ENCODE data around the gene APH1B. TPM values are rescaled to one million over a fixed set of nuclear protein-coding genes. Genes with fewer than 3 reads are reported as not detected.
A peak's percentile ranks its signal among the peaks of the same experiment; 100 is the strongest.

The APH1B gene
- total and polyA plus RNA-seq, 2 of the 4 experiments (the other 2 are of a cell fraction) = 7.0 to 7.7 TPM

- Histone ChIP-seq H3K14ac (replicated peaks; ENCODE audit: low read depth, low read length) (no peak overlapping the region), H4K5ac (ENCODE audit: low read depth, low read length) (no peak overlapping the region), H3K23ac (ENCODE audit: low read depth, low read length) (no peak overlapping the region), H2BK20ac (ENCODE audit: low read depth, low read length) (no peak overlapping the region), H3K27ac (ENCODE audit: insufficient read depth, low read length) (no peak overlapping the region), H3K9ac (ENCODE audit: low read depth, low read length) (no peak overlapping the region), H3K56ac (ENCODE audit: extremely low read depth, insufficient read depth, low read length) (no peak overlapping the region), H3K36me3 (ENCODE audit: control insufficient read depth, insufficient read depth, low read length) (no peaks in the 10 kb centered on the region), H3K79me1 (ENCODE audit: low read depth in 1 of 2, low read length in 2 of 2) (no peaks in the 10 kb centered on the region), H4K91ac (ENCODE audit: insufficient read depth, low read depth, low read length) (no peak overlapping the region), H3K27me3 (ENCODE audit: control insufficient read depth, insufficient read depth, low read length) (no peaks in the 10 kb centered on the region), H4K8ac (ENCODE audit: low read depth in 2 of 2, low read length in 2 of 2) (no peak overlapping the region), H2AFZ (replicated peaks; ENCODE audit: low read length, poor library complexity) (no peak overlapping the region), H3K4me1 (ENCODE audit: control insufficient read depth, insufficient read depth, low read length) (peaks cover 2% of the 10 kb centered on the region), H3K4ac (ENCODE audit: low read depth, low read length) (no peak overlapping the region), H3K4me3 (ENCODE audit: insufficient read depth, low read depth, low read length) (no peak overlapping the region), H2BK120ac (ENCODE audit: low read depth, low read length) (no peak overlapping the region), H3K4me2 (ENCODE audit: low read depth, low read length) (no peak overlapping the region), H2BK5ac (ENCODE audit: low read depth, low read length, poor library complexity, severe bottlenecking) (no peak overlapping the region), H2BK15ac (ENCODE audit: low read depth, low read length) (no peak overlapping the region), H4K20me1 (ENCODE audit: insufficient read depth, low read length) (no peaks in the 10 kb centered on the region), H3K9me3 (ENCODE audit: control insufficient read depth, insufficient read depth, low read length) (no peaks in the 10 kb centered on the region), H2AK5ac (ENCODE audit: low read depth, low read length) (no peak overlapping the region), H2AK9ac (replicated peaks; ENCODE audit: low read depth, low read length, poor library complexity) (no peak overlapping the region), H3K9me1 (ENCODE audit: insufficient read depth, low read length) (peaks cover 10% of the 10 kb centered on the region; the same call in 1 of the 2 replicates), H3K18ac (ENCODE audit: low read depth, low read length) (no peak overlapping the region)
- in situ Hi-C loops (cut with MboI; ENCODE audit: low sequenced_read_pairs) = no loop called here
- intact Hi-C loops (cut with micrococcal nuclease) = no loop called here
- BruUV-seq (replicated peaks) = no TSS peak
- ATAC-seq (ENCODE audit: low read depth) (no peak), DNase-seq (peak; percentile 59)
- POLR2A ChIA-PET (ENCODE audit: unreplicated experiment) = no interaction called here
- no CpG with 5 or more reads among the region's 10 CpGs for WGBS, 2 experiments (ENCODE audit: extremely low coverage in 2 of 2, insufficient read length in 1 of 2)
- dilution Hi-C loops (cut with HindIII; ENCODE audit: low sequenced_read_pairs, unreplicated experiment) = no loop called here
- CTCF ChIA-PET = no interaction called here
- no peak for TF ChIP-seq ELK1 (IDR thresholded peaks at IDR 0.05; ENCODE audit: borderline replicate concordance, low read depth, low read length)
- TF ChIP-seq CEBPB (IDR thresholded peaks at IDR 0.05; ENCODE audit: low read depth, low read length) = no peak
- TF ChIP-seq RAD21 (IDR thresholded peaks at IDR 0.05; ENCODE audit: low read length) = no peak
- TF ChIP-seq MXI1 (IDR thresholded peaks at IDR 0.05; ENCODE audit: borderline replicate concordance, low read depth, low read length) = no peak
- TF ChIP-seq USF2 (IDR thresholded peaks at IDR 0.05; ENCODE audit: low read depth, low read length) = no peak
- TF ChIP-seq MAZ (IDR thresholded peaks at IDR 0.05; ENCODE audit: borderline replicate concordance, low read depth, low read length) = no peak
- no peak for TF ChIP-seq SMC3 (IDR thresholded peaks at IDR 0.05; ENCODE audit: low read depth, low read length)
- no peak for TF ChIP-seq POLR2A (IDR thresholded peaks at IDR 0.05; ENCODE audit: low read depth, low read length)
- no peak for TF ChIP-seq FOS (IDR thresholded peaks at IDR 0.05; ENCODE audit: low read depth, low read length)
- no peak for TF ChIP-seq RCOR1 (IDR thresholded peaks at IDR 0.05; ENCODE audit: insufficient replicate concordance, low read length)
- TF ChIP-seq CHD1 (IDR thresholded peaks at IDR 0.05; ENCODE audit: low read depth, low read length) = no peak
- TF ChIP-seq CTCF (conservative IDR thresholded peaks at IDR 0.05; ENCODE audit: low read depth, low read length) = no peak
- TF ChIP-seq RFX5 (IDR thresholded peaks at IDR 0.05; ENCODE audit: low read depth, low read length) = no peak
- no peak for TF ChIP-seq MAFK (IDR thresholded peaks at IDR 0.05; ENCODE audit: low read depth, low read length)
- TF ChIP-seq BHLHE40 (IDR thresholded peaks at IDR 0.05; ENCODE audit: low read depth, low read length) = no peak
- TF ChIP-seq NFE2L2 (IDR thresholded peaks at IDR 0.05; ENCODE audit: low read depth, low read length) = no peak
Observed at GRCh38 chr15:63339006-63339766, 61.8 kb downstream of the APH1B start.

Data from IMR-90 (cell line).